Skeletal muscle cell (primary cell): ENCODE measurements around the gene PLA2G2D.
A peak's percentile ranks its signal among the peaks of the same experiment; 100 is the strongest.

ENCODE experiments used
- DNase-seq: peaks from one replicate; pipeline ENCODE4 v3.0.0-alpha.2; 2010; ENCODE audit warnings: low read depth
- H3K4me3 ChIP-seq: 2 replicates; pipeline ENCODE4 v1.5.1; 2011; ENCODE audit warnings: low read depth, mild to moderate bottlenecking, control low read depth, low read length, moderate library complexity

Gene PLA2G2D, protein sequence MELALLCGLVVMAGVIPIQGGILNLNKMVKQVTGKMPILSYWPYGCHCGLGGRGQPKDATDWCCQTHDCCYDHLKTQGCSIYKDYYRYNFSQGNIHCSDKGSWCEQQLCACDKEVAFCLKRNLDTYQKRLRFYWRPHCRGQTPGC

DNA sequence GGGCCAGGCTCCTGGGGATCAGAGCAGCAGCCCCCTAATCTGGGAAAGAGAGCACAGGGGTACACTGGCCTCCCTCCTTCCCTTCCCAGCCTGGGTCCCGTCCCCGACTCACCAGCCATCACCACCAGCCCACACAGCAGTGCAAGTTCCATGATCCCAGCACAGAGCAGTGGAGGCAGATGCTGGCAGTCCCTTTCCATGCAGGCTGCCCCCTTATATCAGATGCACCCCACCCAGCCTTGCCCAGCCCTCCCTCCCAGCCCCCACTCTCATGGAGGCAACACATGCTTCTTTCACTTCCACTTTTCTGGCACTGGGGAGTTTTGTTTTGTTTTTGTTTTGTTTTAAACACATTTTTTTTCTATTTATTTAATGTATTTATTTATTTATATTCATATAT is at the start of gene PLA2G2D:
PLA2G2D (minus strand) TSS at position 190 of the 400 bp plus-strand sequence; CDS start at position 152, 38 bp downstream.
- H3K4me3 ChIP-seq: no peak within 1 kb of the TSS
- DNase-seq: no peak

DNA sequence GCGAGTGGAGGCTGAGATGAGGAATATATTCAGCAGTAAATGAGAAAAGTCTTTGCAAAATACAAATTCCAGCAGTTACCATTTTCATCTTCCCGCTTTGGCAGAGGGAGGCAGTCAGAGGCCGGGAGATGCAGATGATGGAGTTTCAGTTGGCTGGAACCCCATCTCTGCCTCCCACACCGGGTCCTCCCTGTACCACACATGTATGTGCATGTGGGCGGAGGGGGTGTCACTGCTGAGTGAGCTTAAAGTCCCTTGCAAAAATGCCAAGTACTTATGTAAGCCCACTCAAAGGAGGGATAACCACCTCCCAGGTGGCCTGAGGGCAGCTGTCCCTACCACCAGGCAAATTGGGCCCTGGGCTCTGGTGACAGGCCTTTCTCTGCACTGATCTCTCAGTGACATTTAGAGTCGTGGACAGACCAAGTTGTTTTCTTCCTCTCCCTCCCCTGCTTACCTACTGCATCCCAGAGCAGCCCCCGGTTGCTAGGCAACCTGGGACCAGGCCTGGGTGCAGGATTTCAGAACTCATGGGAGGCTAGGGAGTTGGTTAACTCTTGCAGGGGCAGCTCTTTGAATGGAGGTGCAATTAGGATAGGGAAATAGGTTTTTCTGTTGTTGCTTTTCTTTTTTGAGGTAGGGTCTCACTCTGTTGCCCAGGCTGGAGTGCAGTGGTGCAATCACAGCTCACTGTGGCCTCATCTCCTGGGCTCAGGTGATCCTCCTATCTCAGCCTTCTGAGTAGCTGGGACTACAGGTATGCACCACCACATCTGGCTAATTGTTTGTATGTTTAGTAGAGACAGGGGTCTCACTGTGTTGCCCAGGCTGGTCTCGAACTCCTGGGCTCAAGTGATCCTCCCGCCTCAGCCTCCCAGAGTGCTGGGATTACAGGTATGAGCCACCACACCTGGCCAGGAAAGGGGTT is 49.5 kb upstream of the PLA2G2D start:
- no peak for DNase-seq
- H3K4me3 ChIP-seq: no peak overlapping the region

DNA sequence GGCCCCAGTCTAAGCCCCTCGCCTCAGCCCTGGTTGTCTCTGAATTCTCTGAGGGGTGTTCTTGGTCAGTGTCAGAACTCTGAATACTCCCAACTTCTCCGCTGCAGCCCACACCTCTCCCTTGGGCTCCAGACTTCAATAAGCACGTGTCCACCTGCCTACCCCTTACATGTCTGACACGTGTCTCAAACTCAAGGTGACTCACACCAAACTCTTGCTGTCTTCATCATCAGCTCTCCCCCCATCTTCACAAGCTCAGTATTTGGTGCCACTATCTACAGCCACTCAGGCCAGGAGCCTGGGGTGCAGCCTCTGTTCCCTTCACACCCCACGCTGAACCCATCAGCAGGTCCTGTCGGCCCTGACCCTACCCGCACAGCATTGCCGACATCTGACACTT is 47.8 kb upstream of the PLA2G2D start:
- no peak for DNase-seq
- no peak overlapping the region for H3K4me3 ChIP-seq

DNA sequence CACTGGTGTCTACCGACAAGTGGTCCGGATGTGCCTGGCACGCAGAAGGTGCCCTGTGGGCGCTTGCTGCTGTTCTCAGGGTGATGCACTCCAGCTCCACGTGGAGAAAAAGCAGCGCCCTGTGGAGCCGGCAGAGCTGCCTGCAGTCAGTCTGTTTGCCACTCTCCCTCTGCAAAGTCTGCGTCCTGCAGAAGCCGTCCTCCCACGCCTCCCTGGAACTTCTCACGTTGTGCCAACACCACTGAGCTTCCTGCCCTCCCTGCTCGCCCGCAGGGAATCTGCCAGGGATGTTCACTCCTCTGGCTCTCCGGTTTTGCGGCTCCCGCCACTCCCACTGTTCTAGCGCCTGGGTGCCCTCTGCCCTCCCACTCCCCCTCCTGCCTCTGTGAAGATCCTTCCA is 46.7 kb upstream of the PLA2G2D start:
- DNase-seq: no peak
- H3K4me3 ChIP-seq: no peak overlapping the region

DNA sequence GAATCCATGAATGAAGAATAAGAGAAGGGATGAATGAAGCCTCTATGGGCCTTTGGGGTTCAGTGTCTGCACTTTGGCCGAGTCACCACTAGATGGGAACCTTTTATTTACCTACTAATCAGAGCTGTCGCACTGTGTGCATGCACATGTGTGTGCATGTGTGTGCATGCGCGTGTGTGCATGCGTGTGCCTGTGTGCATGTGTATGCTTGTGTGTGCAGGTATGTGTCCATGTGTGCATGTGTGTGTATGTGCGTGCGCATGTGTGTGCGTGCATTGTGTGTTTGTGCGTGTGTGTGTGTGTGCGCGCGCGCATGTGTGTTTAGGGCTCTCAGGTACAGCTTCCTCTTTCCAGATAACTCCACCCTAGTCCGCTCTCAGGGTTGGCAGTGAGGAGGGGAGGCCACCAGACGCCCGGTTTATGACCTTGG is 46.2 kb upstream of the PLA2G2D start:
- no peak overlapping the region for H3K4me3 ChIP-seq
- no peak for DNase-seq

DNA sequence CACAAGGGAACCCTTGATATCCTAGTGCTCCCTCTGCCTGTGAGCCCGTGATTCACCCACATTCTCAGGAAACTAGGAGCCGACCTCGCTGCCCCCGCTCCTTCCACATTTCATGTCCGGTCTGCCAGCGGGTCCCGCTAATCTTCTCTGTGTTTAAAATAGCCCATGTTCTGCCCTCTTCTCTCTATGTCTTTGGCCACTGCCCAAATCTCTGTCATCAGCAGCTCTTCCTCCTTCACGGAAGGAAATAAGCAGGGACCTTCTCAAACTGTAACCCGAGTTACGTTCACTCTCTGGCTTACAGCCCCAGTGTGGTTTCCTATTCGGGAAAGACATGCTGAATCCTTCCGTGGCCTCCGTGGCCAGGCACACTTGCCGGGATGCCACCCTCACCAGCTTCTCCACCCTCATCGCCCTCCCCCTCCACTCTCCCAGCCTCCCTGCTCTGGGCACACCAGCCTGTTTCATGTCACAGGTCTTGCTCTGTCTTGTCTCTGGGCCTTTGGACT is 45.4 kb upstream of the PLA2G2D start:
- no peak overlapping the region for H3K4me3 ChIP-seq
- no peak for DNase-seq

DNA sequence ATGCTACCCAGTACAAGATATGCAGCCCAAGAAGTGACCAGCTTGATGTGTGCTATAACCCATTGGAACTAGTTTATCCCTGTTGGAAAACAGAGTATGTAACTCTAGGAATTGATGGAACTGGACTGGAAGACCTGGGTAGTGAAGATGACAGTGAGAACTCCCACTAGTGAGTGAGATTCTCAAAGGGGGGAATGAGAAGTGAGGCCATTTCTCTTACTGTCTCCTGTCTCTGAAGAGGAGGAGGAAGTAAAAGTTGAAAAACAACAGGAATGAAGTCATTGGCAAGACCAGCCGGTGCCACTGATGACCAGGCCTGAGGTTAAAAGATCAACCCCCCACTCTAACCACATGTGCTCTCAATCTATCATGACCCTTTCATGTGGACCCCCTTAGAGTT is 40.7 kb upstream of the PLA2G2D start:
- no peak overlapping the region for H3K4me3 ChIP-seq
- DNase-seq: no peak

DNA sequence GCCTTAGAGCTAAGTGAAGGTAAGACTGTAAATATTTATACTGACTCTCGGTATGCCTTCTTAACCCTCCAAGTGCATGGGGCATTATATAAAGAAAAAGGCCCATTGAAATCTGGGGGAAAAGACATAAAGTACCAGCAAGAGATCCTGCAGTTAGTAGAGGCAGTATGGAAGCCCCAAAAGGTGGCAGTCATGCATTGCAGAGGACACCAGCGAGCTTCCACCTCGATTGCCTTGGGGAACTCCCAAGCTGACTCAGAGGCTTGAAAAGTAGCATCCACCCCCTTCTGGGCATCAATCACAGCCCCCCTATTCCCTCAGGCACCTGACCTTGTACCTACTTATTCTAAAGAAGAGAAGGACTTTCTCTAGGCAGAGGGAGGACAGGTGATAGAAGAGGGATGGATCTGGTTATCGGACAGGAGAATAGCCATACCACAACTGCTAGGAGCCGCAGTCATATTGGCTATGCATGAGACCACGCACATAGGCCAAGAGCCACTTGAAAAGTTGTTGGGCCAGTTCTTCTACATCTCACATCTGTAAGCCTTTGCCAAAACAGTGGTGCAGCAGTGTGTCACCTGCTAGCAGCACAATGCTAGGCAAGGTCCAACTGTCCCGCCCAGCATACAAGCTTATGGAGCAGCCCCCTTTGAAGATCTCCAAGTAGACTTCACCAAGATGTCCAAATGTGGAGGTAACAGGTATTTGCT is 39.2 kb upstream of the PLA2G2D start:
- no peak overlapping the region for H3K4me3 ChIP-seq
- DNase-seq: no peak

DNA sequence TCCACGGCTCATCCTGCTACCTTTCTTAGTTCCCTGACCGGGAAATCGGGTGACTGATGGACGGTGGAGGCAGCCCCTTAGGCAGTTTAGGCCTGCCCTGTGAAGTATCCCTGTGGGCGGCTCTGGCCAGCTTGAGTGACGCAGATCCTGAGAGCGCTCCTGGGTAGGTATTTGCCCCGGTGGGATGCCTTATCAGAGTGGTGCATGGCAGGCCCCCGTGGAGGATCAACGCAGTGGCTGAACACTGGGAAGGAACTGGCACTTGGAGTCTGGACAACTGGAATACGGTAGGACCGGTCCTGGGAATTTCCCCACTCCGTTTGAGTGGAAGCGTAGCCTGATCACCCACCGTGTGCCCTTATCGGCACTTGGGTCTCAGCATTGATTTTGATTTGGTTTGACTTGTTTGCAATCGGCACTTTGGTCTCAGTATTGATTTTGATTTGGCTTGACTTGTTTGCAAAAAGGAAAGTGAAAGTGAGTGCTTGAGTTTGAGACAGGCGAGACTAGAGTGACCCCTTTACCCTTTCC is 35.0 kb upstream of the PLA2G2D start:
- no peak for DNase-seq
- H3K4me3 ChIP-seq: no peak overlapping the region

DNA sequence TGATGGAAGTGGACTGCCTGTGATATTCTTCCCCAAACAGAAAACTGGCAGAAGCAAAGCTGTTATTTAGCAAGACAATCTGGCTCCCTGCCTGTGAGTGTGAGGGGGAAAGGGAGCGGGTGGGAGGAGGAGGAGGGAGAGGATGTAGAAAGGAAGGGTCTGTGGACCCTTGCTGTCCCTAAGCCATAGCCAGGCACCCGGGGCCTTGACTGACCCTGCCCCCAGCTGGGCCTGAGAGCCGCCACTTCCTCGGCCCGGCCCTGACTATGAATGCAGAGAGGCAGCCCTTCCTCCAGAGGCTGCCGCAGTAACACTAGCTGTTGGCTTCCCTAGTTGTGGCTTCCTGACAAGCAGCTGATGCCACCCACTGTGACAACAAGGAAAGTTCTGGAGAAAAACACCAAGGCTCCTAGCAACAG is 33.7 kb upstream of the PLA2G2D start:
- DNase-seq: no peak
- no peak overlapping the region for H3K4me3 ChIP-seq

DNA sequence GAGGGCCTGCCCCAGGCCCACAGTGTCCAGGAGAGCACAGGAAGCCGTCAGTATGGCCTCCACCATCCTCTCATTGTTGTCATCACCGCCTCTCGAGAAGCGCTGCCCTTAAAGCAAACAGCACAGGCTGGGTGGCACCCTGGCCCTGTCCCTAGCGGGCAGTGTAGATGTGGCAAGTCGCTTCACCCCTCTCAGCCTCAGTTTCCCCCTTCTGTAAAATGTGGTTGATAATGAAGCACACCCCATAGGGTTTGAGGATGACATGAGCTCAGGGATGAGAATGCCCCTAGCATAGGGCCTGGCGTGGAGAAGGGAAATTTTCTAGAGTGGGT is 33.2 kb upstream of the PLA2G2D start:
- no peak for DNase-seq
- H3K4me3 ChIP-seq: no peak overlapping the region

DNA sequence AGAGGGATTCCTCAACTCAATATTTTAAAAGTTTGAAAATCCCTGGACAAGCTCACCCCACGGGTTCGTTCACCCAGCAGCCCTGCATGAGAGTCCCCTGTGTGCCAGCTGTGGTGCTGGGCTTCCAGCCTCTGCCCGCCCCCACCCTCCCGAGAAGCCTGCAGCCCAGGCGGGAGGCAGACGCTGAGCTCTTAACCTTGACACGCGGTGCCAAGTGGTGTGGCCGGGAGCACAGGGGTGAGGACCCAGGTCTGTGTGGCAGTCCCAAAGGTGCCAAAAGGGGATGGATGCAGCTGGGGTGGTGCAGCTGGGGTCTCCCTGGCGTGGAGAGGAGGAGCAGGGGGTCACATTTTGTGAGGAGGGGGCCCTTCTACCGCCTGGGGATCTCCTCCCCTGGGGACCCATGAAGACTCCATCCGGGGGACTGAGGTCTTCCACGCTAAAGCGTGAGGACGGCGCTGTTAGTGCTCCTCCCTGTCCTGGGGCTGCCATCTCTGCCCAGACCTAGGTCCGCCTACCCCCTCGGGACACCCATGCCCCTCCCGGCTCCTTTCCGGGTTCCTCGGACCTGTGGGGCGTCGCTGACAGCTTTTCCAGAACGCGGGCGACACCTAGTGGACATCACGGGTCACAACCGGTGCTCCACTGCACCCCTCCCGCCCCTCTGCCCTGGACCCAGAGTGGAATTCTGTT is 32.7 kb upstream of the PLA2G2D start:
- peak overlapping the region; percentile 41 for H3K4me3 ChIP-seq
- DNase-seq: peak; percentile 9

DNA sequence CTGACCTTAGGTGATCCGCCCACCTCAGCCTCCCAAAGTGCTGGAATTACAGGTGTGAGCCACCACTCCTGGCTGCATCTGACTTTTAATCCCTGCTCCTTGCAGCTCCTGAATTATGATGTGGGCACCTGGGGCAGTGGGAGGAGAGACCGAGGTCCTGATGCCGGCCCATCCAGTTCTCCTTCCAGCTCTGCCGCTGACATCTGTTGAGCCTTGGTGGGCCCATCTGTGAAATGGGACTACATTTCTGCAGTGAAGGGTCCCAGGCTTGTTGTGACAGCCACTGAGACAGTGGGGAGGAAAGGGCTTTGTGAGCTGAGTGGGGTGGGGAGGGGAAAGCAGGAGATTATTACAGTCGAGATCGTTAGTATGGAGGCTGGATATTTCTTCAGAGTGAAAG is 31.6 kb upstream of the PLA2G2D start:
- H3K4me3 ChIP-seq: no peak overlapping the region
- DNase-seq: no peak

DNA sequence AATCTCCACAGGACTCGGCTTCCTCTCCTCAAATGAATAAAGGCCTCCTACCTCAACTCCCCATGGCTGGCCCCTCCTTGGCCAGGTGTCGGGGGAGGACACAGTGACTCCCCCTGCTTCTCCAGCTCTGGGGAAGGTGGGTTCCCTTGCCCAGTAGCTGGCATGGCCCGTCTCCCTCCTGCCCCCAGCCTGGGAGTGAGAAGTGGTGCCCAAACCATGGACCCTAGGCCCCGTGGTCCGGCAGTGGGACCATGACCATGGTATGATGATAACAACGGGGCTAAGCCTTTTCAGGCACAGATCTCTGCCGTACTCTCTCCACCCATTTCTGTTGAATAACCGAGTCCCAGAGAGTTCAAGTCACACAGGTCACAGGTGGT is 31.0 kb upstream of the PLA2G2D start:
- no peak overlapping the region for H3K4me3 ChIP-seq
- no peak for DNase-seq

DNA sequence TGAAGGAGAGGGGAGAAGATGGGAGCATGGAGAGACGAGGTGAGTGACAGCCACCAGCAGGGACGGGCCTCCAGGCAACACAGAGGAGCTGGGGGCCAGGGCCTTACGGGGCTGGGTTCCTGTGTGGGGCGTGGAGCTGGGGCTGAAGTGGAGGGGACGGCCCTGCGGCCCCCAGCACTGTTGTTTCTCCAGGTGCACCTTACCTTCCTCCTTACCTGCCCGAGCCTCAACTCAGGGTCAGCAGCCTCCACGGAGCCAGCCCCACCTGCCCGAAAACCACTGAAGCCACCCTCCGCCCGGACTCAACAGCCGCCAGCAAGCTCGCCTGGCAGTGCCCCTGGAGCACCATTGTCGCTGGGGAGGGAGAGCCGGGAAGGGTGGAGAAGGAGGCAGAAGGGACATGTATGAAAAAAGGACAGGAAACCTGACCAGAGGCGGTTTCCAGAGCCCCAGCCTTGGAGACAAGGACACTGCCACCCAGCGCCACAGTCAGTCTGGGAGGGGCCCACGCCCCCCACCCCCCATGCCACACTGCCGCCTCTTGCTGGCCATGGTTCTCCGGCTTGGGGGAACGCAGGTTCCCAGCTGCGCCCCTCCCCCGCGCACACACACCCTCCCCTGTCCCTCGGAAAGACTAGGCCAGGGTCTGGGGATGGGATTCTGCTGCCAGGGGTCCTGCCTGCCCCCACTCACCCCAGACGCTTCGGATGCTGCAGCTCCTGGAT is 30.4 kb upstream of the PLA2G2D start:
- DNase-seq: no peak
- no peak overlapping the region for H3K4me3 ChIP-seq

DNA sequence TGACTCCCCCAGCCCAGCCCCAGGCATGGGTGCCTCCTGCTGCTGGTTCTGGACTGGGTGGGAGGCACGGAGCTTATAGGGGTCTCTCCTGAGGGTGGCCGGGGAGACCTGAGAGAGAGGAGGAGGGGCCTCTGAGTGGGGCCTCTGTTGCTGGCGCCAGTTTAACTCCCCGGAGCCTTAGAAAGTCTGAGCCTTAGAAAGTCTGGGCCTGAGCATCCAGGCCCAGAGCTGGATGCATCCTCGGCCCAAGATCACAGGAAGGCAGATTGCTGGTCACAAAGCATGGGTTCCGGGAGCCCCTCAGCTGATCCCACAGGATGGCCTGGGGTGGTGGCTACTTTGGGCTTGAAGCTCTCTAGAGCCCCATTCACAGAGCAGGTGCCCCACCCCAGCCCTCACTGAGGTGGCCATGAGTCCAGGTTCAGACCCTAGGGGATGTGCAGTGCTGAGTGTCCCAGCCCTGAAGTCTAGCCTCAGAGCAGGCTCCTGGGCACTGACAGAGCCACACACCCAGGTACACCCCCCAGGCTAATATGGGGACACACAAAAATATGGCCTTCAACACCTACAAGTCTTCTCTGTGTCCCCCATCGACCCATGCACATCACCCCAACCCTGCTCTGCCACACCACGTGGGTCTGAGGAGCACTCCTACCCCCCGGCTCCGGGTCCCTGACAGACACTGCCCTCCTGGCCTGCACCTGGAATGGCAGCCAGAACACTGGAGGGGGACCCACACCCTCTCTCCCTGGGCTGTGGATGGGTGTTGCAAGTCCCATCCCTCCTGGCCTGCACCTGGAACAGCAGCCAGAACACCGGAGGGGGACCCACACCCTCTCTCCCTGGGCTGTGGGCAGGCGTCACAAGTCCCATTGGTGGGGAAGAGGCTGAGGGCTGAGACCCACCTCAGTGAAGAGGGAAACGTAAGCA is 29.5 kb upstream of the PLA2G2D start:
- H3K4me3 ChIP-seq: no peak overlapping the region
- DNase-seq: no peak

DNA sequence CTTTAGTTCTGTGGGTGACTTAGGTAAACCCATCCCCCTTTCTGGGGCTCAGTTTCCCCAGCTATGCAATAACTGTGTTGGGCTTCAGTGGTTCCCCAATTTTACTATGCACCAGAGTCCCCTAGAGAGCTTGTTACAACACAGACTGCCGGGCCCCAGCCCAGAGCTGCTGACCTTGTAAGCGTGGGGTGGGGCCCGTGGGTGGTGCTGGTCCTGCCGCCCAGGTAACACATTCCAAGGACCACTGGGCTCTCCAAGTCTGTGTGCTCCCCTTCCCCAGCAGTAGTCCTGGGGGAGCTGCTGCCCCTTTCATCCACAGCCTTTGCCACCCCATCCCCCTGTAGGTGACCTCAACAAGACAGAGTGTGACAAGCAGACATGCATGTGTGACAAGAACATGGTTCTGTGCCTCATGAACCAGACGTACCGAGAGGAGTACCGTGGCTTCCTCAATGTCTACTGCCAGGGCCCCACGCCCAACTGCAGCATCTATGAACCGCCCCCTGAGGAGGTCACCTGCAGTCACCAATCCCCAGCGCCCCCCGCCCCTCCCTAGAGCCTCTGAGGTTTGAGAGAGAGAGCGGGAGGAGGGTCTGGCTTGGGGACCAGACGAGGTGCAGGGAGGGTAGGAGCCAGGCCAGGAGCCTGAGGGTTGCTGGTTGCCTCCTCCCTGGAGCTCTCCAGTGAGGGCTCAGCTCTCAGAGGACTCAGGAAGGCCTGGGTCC is 28.7 kb upstream of the PLA2G2D start:
- no peak for DNase-seq

More for the DNA sequence above, 28.7 kb upstream of the PLA2G2D start:
- H3K4me3 ChIP-seq: no peak overlapping the region
